Cerebellar cortex (tissue), 1 donor: Measurements from ENCODE around the gene MGMT.

Experiments used
- DNase-seq: peaks from one replicate; pipeline ENCODE4 v3.0.0-alpha.2; 2015; ENCODE audit warnings: low spot score

The MGMT gene

DNA sequence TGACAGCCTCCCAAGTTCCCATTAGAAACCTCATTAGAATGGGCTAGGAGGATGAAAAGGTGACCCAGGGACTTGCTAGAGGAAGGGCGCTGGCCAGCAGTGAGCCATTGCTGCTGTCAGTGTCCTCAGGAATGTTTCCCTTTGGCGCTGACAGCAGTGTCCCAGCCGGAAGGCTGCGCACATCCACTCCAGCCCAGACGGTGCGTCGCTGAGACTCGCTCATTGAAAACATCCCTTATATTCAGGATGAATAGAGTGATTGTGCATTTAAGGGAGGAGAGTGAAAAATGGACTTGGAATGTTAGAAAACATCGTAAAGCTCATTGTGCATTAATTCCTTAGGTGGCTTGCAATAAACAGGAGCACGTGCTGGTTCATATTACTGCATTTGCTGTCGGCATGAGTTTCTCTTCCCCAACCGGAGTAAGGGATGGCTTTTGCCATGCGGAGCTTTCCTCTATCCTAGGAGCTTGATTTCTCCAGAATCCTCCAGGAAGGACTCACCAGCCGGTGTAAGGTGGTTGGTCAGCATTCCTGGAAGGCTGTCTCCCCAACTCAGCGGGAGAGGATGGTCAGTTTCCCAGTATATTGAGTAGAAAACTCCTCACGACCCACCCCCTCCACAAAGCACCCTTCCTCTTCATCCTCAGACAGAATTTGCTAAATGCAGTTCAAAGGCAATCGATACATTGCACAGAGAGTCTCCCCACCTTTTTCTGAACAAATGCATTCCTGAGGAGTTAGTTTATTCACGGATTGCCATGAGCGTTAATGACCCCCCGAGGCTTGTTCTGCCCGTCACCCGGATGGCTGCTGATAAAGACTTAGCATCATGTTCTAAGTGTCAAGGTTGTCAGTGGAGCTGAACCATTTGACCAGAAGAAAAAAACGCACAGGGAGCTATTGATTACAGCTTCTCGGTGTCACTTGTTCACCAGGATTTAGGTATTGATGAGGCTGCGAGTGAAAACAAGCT lies 295.2 kb downstream of the MGMT start:
- no peak for DNase-seq

DNA sequence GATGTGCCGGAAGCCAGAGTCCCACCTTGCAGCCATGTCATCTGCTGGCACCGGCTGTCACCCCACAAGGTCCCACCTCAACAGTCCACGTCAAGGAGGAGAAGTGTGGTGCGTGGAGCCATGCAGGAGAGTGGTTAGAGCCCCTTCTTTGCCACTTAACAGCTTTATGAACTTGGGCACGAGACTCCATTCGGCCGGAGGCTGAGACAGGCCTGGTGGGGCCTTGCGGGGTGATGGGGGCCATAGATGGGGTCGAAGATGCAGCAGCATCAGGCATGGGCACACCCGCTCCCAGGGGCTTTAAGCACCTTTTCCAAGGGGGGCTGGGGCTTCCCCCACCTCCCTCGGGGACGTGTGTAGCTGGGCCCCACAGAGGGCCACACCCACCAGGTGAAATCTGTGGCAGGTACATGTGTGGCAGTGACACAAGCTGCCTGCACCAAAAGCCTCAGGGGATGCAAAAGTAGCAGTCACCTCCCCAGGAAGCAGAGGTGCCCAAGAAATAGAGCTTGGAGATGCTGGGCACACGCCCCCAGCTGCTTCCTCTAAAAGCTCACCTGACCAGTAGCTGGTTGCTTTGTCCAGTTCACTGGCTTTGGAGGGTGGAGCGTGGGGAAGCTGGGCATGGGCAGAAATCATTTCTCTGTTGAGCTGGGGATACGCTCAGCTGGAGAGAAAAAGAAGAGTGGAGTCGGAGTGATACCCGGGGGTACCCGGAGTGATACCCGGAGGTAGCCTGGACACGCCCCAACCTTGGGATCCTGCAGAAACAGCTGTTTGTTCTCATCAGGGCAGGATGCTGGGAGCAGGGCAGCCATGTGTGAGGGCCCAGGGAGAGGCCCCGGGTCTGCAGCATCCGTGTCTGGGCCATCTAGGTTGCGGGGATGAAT lies 297.2 kb downstream of the MGMT start:
- DNase-seq = no peak

DNA sequence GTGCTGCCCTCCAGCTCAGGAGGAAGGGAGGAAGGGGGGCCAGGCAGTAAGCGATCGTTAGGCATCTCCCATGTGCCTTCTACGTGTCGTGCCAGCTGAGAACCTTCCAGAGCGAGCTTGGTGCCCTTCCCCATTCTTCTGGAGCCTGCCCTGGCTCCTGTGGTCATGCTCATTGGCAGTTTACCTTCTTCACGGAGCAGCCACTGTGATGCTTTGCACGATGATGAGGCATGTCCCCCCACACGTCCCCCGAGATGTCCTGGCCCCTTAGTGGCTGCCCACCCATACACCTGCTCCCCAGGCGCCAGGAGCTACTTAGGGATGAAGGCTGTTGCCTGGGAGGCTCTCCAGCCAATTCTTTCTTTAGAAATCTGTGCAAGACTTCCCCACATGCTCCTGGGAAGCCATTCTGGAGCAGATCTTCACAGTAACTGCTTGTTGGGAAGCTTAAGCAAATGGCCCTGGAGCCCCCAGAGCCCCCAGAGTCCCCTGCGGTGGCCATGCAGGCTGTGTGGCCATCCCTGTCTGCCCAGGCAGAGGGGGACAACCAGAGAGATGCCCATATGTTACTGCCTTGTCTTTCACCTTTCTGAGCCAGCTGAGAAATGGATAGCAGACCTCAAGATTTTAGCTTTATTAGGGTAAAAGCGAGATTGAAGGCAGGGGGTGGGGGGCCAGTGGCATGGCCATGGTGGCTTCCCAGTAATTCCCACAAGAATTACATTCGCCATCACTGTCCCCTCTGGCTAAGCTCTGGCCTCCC lies 298.0 kb downstream of the MGMT start:
- DNase-seq = no peak

DNA sequence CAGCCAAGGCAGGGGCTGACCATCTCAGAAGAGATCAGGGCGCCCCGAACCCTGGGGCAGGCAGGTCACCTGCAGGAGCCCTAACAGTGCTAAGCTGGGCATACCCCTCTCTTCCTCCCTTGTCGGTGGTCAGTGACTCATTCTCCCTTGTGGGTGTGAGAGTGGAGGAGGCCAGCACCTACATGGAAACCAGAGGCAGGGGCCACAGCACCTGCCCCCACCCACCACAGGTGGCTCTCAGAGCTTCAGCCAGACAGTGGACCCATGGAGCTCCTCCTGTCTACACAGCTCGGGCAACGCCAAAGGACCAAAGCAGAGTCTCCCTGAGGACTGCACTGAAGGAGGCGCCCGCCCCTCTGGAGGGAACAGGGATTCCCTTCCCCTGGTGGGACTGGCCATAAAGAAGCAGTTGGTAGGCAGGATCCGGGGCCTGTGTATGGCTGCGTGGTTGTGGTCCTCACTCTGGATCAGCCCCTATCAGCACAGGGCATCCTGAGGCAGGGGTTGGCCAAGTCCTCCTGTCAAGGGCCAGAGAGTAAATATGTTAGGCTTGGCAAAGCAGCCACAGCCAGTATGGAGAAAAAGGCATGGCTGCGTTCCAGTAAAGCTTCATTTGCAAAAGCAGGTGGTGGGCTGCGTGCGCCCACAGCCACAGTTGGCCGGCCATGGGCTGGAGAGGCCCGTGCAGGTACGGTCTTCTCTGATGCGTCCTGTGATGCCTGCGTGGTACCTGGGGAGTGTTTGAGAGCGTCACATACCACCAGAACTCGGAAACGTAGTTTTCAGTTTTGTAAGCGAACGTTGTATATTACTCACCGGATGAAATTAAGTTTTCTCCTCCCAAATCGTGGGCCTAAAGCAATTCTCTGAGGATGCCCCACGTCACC lies 298.9 kb downstream of the MGMT start:
- no peak for DNase-seq

DNA sequence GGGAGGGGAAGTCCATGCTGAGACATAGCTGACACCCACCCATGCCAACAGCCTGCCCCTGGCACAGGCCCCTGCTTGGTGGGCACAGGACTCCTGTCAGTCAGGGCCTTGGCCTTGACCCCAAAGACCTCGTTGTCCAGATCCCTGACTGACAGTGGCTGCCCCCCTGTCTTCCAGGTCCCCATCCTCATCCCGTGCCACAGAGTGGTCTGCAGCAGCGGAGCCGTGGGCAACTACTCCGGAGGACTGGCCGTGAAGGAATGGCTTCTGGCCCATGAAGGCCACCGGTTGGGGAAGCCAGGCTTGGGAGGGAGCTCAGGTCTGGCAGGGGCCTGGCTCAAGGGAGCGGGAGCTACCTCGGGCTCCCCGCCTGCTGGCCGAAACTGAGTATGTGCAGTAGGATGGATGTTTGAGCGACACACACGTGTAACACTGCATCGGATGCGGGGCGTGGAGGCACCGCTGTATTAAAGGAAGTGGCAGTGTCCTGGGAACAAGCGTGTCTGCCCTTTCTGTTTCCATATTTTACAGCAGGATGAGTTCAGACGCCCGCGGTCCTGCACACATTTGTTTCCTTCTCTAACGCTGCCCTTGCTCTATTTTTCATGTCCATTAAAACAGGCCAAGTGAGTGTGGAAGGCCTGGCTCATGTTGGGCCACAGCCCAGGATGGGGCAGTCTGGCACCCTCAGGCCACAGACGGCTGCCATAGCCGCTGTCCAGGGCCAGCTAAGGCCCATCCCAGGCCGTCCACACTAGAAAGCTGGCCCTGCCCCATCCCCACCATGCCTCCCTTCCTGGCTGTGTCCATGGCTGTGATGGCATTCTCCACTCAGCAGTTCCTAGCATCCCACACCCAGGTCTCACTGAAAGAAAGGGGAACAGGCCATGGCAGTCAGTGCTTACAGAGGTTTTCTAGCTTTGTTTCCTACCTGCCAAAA lies 299.8 kb downstream of the MGMT start:
- no peak for DNase-seq

DNA sequence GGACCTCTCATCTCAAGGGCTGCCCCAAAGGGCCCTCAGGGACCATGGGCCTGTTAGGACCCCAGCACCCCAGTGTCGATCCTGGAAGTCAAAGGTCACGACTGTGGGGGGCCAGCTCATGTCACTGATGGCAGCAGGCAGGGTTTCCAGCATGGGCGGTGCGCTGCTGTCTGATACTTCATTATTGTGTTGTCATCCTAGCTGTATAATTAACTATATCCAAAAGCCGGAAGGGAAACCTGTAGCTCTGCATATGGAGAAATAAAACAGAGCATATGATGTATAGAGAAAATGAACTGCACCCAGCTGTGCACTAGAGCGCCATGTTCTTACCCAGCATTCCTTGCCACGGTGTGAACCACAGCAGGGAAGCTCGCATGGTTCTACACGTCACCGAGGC lies 300.7 kb downstream of the MGMT start:
- no peak for DNase-seq

DNA sequence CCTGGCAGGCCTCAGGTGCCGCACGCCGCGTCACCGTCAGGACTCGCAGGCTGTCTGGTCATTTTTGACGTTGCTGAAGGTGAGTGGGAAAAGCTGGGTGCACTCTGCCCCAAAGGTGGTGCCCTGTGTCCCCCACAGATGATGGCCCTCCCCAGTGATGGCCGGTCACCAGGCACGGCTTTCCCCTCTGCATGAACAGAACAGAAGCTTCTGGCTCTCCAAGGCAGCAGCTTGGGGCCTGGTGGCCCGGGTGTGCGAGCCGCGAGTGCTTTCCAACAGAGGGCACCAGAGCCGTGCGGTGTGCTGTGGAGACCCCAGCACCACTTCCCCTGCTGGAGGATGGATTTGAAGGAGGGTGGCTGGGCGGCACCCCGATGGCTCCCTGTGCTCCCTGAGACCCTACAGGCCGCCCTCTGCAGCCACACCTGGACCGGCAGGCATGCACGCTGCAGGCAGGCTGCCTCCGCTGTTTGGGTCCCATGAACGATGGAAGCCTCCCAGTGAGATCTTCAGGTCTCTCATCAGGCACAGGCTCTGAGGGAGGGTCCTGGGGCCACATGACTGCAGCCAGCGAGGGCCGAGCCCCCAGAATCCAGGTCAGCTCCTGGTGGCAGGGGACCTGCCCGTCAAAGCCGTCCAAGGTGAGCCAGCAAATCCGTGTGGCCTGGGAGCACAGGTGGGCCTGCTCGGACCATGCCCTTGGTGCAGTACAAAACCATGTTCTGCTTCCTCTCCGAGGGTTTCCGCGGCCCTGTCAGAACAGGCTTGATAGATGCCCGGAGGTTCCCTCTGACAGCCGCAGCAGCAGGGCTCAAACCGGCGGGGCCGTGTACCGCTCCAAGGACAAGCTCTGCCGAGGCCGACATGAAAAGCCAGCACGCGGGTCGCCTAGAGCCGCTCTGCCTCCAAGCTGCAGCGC lies 301.7 kb downstream of the MGMT start:
- DNase-seq = no peak

DNA sequence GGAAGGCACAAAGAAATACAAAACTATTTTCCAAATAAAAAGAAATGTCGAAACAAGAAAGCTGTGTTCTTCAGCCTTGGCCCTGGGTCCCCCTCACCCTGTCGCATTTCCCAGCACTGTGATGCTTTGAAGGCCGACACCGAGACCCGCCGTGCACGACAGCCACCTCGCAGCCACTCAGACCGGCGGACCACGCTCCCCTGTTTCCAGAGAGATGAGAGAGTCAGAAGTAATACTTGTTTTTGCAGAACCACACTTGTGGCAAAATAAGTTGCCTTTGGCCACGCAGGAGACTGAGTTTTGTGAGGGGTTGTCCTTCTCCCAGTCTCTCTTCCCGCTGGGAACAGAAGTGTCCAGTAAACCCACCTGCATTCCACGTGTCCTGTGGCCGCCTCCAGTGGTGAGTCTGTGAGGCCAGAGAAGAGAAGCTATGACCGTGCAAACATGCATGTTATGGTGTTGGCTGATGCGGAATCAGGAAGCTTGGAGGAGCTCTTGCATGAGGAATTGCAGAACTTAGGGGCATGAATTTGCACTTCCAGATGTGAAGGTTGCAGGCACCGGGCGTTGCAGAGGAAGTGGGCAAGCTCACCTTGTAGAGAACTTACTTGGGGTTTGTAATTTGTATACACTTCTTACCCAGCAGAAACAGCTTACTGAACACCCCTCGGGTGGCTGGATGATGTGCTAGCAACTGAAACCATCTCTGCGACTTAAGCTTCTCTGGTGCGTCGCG lies 302.5 kb downstream of the MGMT start:
- DNase-seq = no peak

DNA sequence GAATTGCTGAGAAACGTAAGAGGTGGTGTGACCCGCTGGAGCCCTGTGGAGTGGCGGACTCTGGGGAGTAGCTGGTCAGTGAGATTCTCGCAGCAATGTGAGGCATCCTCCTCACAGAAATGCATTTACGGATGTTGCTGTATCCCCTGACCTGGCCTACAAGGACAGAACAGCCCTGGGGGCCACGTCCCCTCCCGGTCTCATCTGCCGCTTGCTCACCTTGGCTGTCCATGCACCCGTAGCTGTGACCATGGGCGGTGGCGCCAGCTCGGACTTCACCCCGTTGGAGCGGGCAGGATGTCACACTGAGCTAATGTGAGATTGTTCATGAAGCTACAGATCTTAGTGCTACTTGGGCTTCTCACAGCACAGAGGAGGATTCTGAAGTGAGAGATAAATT lies 303.2 kb downstream of the MGMT start:
- DNase-seq = no peak

DNA sequence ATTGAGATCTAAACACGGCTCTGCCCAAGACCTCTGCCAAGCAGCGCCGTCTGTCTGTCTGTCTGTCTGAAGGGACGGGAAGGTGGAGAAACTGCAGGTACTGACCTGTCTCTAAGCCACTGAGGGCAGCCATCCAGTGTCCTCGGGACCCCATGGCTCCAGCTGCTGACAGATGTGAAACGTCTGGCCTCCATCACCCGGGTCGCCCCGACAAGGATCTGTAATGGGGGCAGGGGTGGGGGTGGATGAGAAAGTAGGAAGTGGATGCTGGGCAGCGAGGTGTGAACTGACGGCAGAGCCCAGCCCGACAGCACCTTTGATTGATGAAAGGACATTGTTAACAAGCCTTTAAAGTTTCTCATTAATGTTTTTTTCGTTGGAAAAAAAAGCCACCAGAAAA lies 304.0 kb downstream of the MGMT start:
- no peak for DNase-seq

DNA sequence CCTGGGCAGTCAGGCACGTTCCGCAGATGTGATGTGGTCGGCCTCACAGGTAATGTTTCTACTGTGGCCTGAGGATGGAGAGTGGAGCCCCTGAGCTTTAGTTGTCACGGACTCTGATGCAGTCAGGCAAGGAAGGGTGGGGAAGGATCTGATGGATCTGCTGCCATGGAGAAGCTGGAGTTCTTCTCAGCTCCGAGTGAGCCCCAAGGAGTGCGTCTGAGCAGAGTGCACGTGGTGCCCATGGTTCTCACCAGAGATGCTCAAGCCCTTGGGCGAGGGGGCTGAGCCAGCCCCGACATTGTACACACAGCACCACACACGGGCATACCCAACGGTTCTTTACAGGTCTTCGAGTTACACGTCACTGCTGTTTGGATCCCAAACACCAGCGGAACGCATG lies 304.5 kb downstream of the MGMT start:
- DNase-seq = no peak

DNA sequence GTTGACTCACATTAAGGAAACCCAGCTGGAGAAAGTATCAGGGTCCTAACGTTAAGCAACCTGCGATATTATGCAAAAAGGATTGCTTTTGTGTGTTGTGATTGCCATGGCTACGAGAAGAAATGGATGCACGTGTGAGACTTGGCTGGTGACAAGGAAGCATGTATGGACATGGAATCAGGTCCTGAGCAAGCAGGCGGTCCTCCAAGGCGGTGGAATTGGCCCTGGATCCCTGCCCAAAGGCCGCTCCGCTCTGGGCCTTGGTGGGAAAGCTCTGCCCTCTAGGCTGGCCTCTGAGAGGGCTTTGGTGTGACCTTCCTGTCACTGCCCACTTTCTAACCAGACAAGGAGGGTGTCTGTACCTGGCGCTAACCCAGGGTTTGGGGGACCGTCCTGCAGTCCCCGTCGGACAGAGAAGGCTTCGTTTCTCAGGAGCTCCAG lies 305.0 kb downstream of the MGMT start:
- no peak for DNase-seq

DNA sequence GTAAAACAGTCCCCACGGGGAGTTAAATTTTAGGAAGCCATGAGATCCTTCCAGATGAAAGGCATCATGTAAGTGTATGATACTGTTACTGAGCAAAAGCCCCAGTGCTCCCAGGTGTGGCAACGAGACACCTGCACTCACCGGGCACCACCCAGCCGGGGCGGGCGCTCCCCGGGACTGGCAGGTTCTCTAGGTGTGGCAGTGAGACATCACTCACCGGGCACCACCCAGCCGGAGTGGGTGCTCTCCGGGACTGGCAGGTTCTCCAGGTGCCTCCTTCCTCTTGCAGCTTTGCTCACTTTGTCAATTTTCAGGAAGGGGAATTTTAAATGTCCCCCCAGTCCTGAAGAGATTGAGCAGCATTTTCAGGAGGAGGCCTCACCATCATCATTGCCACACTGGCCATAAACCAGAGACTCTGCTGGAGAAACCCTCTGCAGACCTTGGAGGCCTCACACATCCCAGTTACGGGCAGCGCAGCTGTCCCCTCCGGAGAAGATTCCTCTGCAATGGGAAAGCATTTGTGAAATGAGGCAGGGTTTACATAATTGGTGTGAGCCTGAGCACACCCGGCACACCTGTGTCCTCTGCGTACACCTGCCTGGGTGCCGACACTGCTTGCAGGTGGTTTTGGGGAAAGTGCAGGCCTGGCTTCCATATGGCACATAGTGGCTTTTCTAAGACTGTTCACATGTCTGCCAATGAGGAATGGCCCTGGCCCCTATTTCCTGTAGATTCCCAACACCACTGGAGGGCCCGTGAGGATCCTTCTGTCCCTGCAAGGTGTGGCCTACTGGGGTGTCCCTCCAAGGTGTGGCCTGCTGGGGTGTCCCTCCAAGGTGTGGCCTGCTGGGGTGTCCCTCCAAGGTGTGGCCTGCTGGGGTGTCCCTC lies 305.7 kb downstream of the MGMT start:
- no peak for DNase-seq

DNA sequence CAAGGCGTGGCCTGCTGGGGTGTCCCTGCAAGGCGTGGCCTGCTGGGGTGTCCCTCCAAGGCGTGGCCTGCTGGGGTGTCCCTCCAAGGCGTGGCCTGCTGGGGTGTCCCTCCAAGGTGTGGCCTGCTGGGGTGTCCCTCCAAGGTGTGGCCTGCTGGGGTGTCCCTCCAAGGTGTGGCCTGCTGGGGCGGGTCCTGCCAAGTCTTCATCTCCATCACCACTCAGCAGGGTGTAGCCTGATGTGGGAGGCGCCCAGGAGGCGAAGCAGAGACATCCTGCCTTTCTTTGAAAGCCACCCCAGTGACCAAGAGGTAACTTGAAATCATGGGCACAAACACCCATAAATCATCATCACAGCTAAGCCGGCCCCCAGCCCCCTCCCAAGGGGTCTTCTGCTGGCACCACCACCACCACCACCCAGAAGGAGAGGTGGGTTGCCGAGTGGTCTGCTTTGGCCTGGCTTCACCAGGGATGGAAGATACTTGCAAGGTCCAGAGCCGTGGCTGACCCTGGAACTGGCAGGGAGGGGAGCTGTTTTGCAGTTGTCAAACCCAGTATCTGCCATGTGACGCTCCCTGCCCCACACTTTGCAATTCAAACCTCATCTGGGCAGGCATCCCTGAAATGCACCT lies 306.4 kb downstream of the MGMT start:
- no peak for DNase-seq

DNA sequence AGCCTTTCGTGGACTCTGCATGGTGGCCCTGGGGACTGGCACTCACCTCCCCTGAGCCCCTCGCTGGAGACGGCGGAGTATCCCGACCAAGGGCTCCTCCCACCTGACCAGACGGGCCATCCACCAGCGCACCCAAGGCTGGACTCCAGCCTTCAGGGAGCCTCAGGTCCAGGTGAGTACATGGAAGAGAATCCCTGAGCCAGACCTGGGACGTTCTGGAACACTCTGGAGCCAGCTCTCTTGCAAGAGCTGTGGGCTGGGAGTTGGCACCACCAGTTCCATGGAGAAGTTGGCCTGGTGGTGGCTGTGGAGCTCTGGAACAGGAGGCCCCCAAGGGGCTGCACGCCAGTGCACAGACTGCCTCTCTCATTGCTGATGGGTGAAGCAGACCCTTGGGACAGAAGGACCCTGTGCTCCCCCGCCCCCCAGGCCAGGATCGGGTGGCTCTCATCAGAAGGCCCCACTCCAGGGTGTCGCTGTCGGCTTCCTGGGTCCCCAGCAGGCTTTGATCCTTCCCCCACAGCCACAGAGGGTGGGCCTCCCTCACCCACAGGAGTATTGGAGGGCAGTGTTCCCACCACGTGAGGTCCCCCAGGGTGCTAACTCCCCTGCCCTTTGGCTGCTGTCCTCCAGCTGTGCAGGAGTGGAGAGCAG lies 307.2 kb downstream of the MGMT start:
- DNase-seq = no peak
